ENCODE measurements around the gene EPYC.

DNA sequence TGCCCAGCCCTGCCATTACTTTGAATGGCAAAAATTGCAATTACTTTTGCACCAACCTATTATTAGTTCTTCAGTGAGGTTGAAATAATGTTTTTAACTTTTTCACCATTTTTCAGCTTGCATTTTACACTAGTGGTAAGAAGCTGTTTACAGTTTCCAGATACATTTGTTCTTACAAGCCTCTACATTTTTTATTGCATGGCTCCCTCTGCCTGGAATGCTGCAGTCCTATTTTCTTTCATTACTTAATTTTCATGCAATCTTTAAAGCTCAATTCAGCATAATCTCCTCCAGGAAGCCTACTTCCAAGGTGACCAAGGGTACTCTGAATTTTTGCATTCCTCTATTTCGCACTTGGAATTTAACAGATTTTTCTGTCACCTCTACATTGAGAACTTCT, 83.2 kb downstream of the EPYC start:
- no peak for TF ChIP-seq ESRRG (CRISPR knock-in tag; IDR thresholded peaks at IDR 0.05)
- TF ChIP-seq ZNF8 (CRISPR knock-in tag; IDR thresholded peaks at IDR 0.05): no peak

Data from SK-N-SH treated with all-trans-retinoic acid at 6 μM for 48 hours (cell line).